SK-N-SH (cell line): ENCODE measurements around the gene REEP3. TPM values are rescaled to one million over a fixed set of nuclear protein-coding genes. Genes with fewer than 3 reads are reported as not detected.

ENCODE experiments used
- CTCF ChIA-PET: fragments of 300-600, 350-600 bp; formaldehyde crosslinking; extraction: SDS; loops from one replicate; lab custom pipeline; 2021; lab: Yijun Ruan, JAX
- POLR2A ChIA-PET: fragments of 350-600 bp; sonication (Branson Sonifier 250); formaldehyde crosslinking; extraction: SDS; loops from one replicate; lab custom pipeline; 2020; ENCODE audit warnings: antibody characterized with exemption, inconsistent platforms; lab: Yijun Ruan, JAX
- DNase-seq: peaks from one replicate; pipeline ENCODE4 v3.0.0; 2012
- H2AFZ ChIP-seq: fragments of 200-600 bp; sonication (generic); 2 replicates; pipeline ENCODE4 v1.8.1; 2016; ENCODE audit warnings: antibody characterized with exemption, mild to moderate bottlenecking, low read depth
- H3F3A ChIP-seq: fragments of 200-600 bp; sonication (generic); replicated peaks from 2 replicates; pipeline ENCODE3; 2016; ENCODE audit warnings: antibody characterized with exemption, mild to moderate bottlenecking; ENCODE audit not compliant: insufficient read depth
- H3K27ac ChIP-seq, 2 experiments: fragments of 200-500 bp in 1 of 2; fragments of 200-600 bp in 1 of 2; sonication (Bioruptor generic) in 1 of 2; sonication (generic), shearing (Covaris generic) in 1 of 2; 2 replicates each; pipeline versions ENCODE4 v1.5.1 to v1.6.1; 2014 to 2016; ENCODE audit warnings: low read depth in 2 of 2, inconsistent platforms in 1 of 2, low read length in 1 of 2, mild to moderate bottlenecking in 1 of 2, mixed read lengths in 1 of 2
- H3K27me3 ChIP-seq: fragments of 200-600 bp; sonication (generic), shearing (Covaris generic); 2 replicates; pipeline ENCODE4 v1.6.1; 2016; ENCODE audit warnings: mixed run types; ENCODE audit not compliant: insufficient read depth
- H3K36me3 ChIP-seq, 2 experiments: fragments of 200-500 bp in 1 of 2; fragments of 200-600 bp in 1 of 2; sonication (Bioruptor generic) in 1 of 2; sonication (generic) in 1 of 2; replicated peaks in 1 of 2; 2 replicates each; pipeline versions ENCODE3 to v1.5.1; 2014 to 2016; ENCODE audit warnings: low read length in 1 of 2, mild to moderate bottlenecking in 1 of 2; ENCODE audit not compliant: insufficient read depth in 2 of 2, control insufficient read depth in 1 of 2
- H3K4me1 ChIP-seq, 2 experiments: fragments of 200-500 bp in 1 of 2; fragments of 200-600 bp in 1 of 2; sonication (Bioruptor generic) in 1 of 2; sonication (generic), shearing (Covaris generic) in 1 of 2; 2 replicates each; pipeline versions ENCODE4 v1.5.1 to v1.6.1; 2014 to 2016; ENCODE audit warnings: low read depth in 1 of 2, low read length in 1 of 2, mixed run types in 1 of 2; ENCODE audit not compliant: insufficient read depth in 2 of 2, control insufficient read depth in 1 of 2
- H3K4me2 ChIP-seq: fragments of 200-600 bp; sonication (generic), shearing (Covaris generic); 2 replicates; pipeline ENCODE4 v1.6.1; 2017; ENCODE audit warnings: mixed run types
- H3K4me3 ChIP-seq, 2 experiments: fragments of 200-500 bp in 1 of 2; fragments of 200-600 bp in 1 of 2; sonication (Bioruptor generic) in 1 of 2; sonication (generic), shearing (Covaris generic) in 1 of 2; 2 replicates each; pipeline versions ENCODE4 v1.5.1 to v1.8.1; 2014 to 2016; ENCODE audit warnings: low read depth in 2 of 2, inconsistent platforms in 1 of 2, low read length in 1 of 2, mild to moderate bottlenecking in 1 of 2, mixed read lengths in 1 of 2, moderate library complexity in 1 of 2
- H3K79me2 ChIP-seq: fragments of 200-600 bp; sonication (generic); 2 replicates; pipeline ENCODE4 v1.8.1; 2017; ENCODE audit warnings: mild to moderate bottlenecking; ENCODE audit not compliant: insufficient read depth
- H3K9ac ChIP-seq: fragments of 200-600 bp; sonication (generic); 2 replicates; pipeline ENCODE4 v1.6.1; 2017; ENCODE audit warnings: mixed run types
- H3K9me2 ChIP-seq: fragments of 200-600 bp; sonication (generic); 2 replicates; pipeline ENCODE4 v1.6.1; 2017; ENCODE audit warnings: mixed run types
- H3K9me3 ChIP-seq: fragments of 200-600 bp; sonication (generic); 2 replicates; pipeline ENCODE4 v1.6.1; 2017; ENCODE audit warnings: mixed run types, mild to moderate bottlenecking, moderate library complexity
- H4K20me1 ChIP-seq: fragments of 200-600 bp; sonication (generic); 2 replicates; pipeline ENCODE4 v1.6.1; 2017; ENCODE audit warnings: mild to moderate bottlenecking, mixed run types; ENCODE audit not compliant: insufficient read depth
- GABPA ChIP-seq: IDR thresholded peaks from 2 replicates; pipeline ENCODE4 v1.4.0; 2012; ENCODE audit warnings: low read depth, mild to moderate bottlenecking
- IRF3 ChIP-seq: fragments of 150-350 bp; IDR thresholded peaks from 2 replicates; pipeline ENCODE4 v1.6.1; 2016; ENCODE audit warnings: mild to moderate bottlenecking, low read depth, low read length
- MEF2A ChIP-seq: IDR thresholded peaks from 2 replicates; pipeline ENCODE4 v1.4.0; 2012; ENCODE audit warnings: low read depth, borderline replicate concordance
- NFIC ChIP-seq: IDR thresholded peaks from 2 replicates; pipeline ENCODE4 v1.4.0; 2012; ENCODE audit warnings: borderline replicate concordance
- POLR2AphosphoS5 ChIP-seq: IDR thresholded peaks from 2 replicates; pipeline ENCODE4 v1.6.1; 2012; ENCODE audit warnings: low read depth, low read length
- RCOR1 ChIP-seq: fragments of 150-350 bp; IDR thresholded peaks from 2 replicates; pipeline ENCODE4 v1.6.1; 2017; ENCODE audit warnings: antibody characterized with exemption, low read length
- RXRA ChIP-seq: IDR thresholded peaks from 2 replicates; pipeline ENCODE4 v1.4.0; 2012; ENCODE audit warnings: low read depth, mild to moderate bottlenecking, borderline replicate concordance
- ZBTB33 ChIP-seq: IDR thresholded peaks from 2 replicates; pipeline ENCODE4 v1.4.0; 2012; ENCODE audit warnings: low read depth, borderline replicate concordance
- WGBS: methylation state at CpG from one replicate; pipeline ENCODE4 v1.1.6; 2017; ENCODE audit warnings: low lambda C conversion rate; 5-methylcytosine and 5-hydroxymethylcytosine counted together
- polyA plus RNA-seq, 3 experiments: library from polyadenylated mRNA; depleted of rRNA; stranded (reverse); fragments of >200 nt; gene quantifications; 2 replicates each; pipeline ENCODE4 v1.2.3, GENCODE V29; 2012
- TF ChIP-seq, protein P1 (sequence below): fragments of 150-350 bp; IDR thresholded peaks from 2 replicates; pipeline ENCODE4 v1.6.1; 2017; ENCODE audit warnings: antibody characterized with exemption, low read length, low read depth, borderline replicate concordance
- TF ChIP-seq, protein P2 (sequence below): IDR thresholded peaks from 2 replicates; pipeline ENCODE4 v1.6.1; 2012; ENCODE audit warnings: mild to moderate bottlenecking, low read depth, low read length, moderate library complexity
- TF ChIP-seq, protein P3 (sequence below): IDR thresholded peaks from 2 replicates; pipeline ENCODE4 v1.4.0; 2012; ENCODE audit warnings: low read depth

The REEP3 gene
- polyA plus RNA-seq, 1 of the 3 experiments (the other 2 are of a cell fraction) = 7.6 TPM

DNA sequence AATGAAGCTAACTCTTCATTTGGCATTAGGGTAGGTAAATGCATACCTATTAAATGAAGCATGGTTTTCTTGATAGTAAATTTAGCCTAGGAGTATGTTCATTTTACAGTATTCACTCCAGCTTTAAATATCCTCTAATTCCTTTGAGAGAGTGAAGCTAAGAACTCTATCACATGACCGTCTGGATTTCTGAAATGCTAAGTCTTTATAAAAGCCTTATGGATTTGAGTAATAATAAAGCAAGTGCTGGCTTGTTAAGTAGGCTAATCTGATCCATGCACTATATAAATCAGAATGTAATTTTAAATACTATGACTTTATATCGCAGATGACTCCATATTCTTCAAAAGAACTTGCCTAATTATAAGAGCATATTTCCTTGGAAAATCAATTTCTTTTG is 64.8 kb downstream of the REEP3 start:
- 97% methylated on average over 2 of the region's 2 CpGs for WGBS
- H2AFZ ChIP-seq = no peak overlapping the region
- no peak overlapping the region for H3K9ac ChIP-seq
- no peaks in the 10 kb centered on the region for H4K20me1 ChIP-seq
- H3F3A ChIP-seq = peaks cover 6% of the 10 kb centered on the region
- no peak overlapping the region for H3K4me2 ChIP-seq
- peaks cover 8 to 14% of the 10 kb centered on the region in 2 experiments; a peak in 3 of 4 replicates for H3K4me1 ChIP-seq
- peaks cover 0 to 3% of the 10 kb centered on the region in 2 experiments for H3K36me3 ChIP-seq
- no peaks in the 10 kb centered on the region for H3K9me3 ChIP-seq
- DNase-seq = no peak
- H3K9me2 ChIP-seq = no peaks in the 10 kb centered on the region
- TF ChIP-seq ZBTB33 = no peak
- no peak for TF ChIP-seq POLR2AphosphoS5
- TF ChIP-seq MEF2A = no peak
- TF ChIP-seq, protein P1, sequence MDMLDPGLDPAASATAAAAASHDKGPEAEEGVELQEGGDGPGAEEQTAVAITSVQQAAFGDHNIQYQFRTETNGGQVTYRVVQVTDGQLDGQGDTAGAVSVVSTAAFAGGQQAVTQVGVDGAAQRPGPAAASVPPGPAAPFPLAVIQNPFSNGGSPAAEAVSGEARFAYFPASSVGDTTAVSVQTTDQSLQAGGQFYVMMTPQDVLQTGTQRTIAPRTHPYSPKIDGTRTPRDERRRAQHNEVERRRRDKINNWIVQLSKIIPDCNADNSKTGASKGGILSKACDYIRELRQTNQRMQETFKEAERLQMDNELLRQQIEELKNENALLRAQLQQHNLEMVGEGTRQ = no peak
- no peak for TF ChIP-seq NFIC
- TF ChIP-seq, protein P2, sequence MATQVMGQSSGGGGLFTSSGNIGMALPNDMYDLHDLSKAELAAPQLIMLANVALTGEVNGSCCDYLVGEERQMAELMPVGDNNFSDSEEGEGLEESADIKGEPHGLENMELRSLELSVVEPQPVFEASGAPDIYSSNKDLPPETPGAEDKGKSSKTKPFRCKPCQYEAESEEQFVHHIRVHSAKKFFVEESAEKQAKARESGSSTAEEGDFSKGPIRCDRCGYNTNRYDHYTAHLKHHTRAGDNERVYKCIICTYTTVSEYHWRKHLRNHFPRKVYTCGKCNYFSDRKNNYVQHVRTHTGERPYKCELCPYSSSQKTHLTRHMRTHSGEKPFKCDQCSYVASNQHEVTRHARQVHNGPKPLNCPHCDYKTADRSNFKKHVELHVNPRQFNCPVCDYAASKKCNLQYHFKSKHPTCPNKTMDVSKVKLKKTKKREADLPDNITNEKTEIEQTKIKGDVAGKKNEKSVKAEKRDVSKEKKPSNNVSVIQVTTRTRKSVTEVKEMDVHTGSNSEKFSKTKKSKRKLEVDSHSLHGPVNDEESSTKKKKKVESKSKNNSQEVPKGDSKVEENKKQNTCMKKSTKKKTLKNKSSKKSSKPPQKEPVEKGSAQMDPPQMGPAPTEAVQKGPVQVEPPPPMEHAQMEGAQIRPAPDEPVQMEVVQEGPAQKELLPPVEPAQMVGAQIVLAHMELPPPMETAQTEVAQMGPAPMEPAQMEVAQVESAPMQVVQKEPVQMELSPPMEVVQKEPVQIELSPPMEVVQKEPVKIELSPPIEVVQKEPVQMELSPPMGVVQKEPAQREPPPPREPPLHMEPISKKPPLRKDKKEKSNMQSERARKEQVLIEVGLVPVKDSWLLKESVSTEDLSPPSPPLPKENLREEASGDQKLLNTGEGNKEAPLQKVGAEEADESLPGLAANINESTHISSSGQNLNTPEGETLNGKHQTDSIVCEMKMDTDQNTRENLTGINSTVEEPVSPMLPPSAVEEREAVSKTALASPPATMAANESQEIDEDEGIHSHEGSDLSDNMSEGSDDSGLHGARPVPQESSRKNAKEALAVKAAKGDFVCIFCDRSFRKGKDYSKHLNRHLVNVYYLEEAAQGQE = no peak
- TF ChIP-seq, protein P3, sequence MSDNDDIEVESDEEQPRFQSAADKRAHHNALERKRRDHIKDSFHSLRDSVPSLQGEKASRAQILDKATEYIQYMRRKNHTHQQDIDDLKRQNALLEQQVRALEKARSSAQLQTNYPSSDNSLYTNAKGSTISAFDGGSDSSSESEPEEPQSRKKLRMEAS = no peak
- TF ChIP-seq RCOR1 = no peak
- TF ChIP-seq, all 33 proteins: peak for 0
- Histone ChIP-seq H3K27me3 (no peaks in the 10 kb centered on the region), H3K4me3 (no peak overlapping the region), H3K27ac (no peak overlapping the region), H3K79me2 (no peaks in the 10 kb centered on the region; the same call in 1 of the 2 replicates)
- ChIA-PET POLR2A (no interaction called here), CTCF (no interaction called here)

- H3K27me3 ChIP-seq = no peaks in the 10 kb centered on the region
- no peaks in the 10 kb centered on the region for H3K9me2 ChIP-seq
- H3K4me3 ChIP-seq = no peak overlapping the region
- ChIA-PET POLR2A (no interaction called here), CTCF (interaction anchor here (1.0 kb wide), 2 partner anchors 8 to 421 kb away, joined by 3 read pairs; no protein-coding TSS in a partner anchor)
- peaks cover 6% of the 10 kb centered on the region for H3F3A ChIP-seq
- no peak overlapping the region for H3K9ac ChIP-seq
- 100% methylated on average over 4 of the region's 4 CpGs for WGBS
- peaks cover 8 to 17% of the 10 kb centered on the region in 2 experiments; a peak in 3 of 4 replicates for H3K4me1 ChIP-seq
- no peak overlapping the region for H3K27ac ChIP-seq
- peaks cover 0 to 3% of the 10 kb centered on the region in 2 experiments for H3K36me3 ChIP-seq
- H4K20me1 ChIP-seq = no peaks in the 10 kb centered on the region
- no peak for TF ChIP-seq GABPA
- TF ChIP-seq IRF3 = no peak
- TF ChIP-seq, protein P2 = no peak
- no peak for TF ChIP-seq MEF2A
- TF ChIP-seq RXRA = no peak
- H3K9me3 ChIP-seq = no peaks in the 10 kb centered on the region
- DNase-seq = no peak
- H3K4me2 ChIP-seq = no peak overlapping the region
- H2AFZ ChIP-seq = no peak overlapping the region
- H3K79me2 ChIP-seq = no peaks in the 10 kb centered on the region; the same call in 1 of the 2 replicates
Measured at GRCh38 chr10:63587191-63587590, 66.0 kb downstream of the REEP3 start.
